Trophoblast cell (in vitro differentiated cells and primary cell): Measurements from ENCODE around the gene DTNBP1.

Experiments used
- DNase-seq, 2 donors: peaks; one replicate each; pipeline ENCODE4 v3.0.0-alpha.2; 2016
- H2AFZ ChIP-seq: 2 replicates; pipeline ENCODE4 v1.6.1; 2013; ENCODE audit warnings: low read length, moderate library complexity, mild to moderate bottlenecking; ENCODE audit not compliant: insufficient read depth, poor library complexity
- H2AK5ac ChIP-seq: 2 replicates; pipeline ENCODE4 v1.6.1; 2013; ENCODE audit warnings: mild to moderate bottlenecking, low read length
- H2BK120ac ChIP-seq: 2 replicates; pipeline ENCODE4 v1.6.1; 2013; ENCODE audit warnings: low read length, mild to moderate bottlenecking, moderate library complexity; ENCODE audit not compliant: insufficient read depth, poor library complexity
- H2BK12ac ChIP-seq: 2 replicates; pipeline ENCODE4 v1.6.1; 2013; ENCODE audit warnings: mild to moderate bottlenecking, low read length, moderate library complexity
- H2BK5ac ChIP-seq: 2 replicates; pipeline ENCODE4 v1.6.1; 2013; ENCODE audit warnings: low read length, low read depth, moderate library complexity, mild to moderate bottlenecking; ENCODE audit not compliant: poor library complexity
- H3K14ac ChIP-seq: 2 replicates; pipeline ENCODE4 v1.6.1; 2013; ENCODE audit warnings: mild to moderate bottlenecking, low read length
- H3K18ac ChIP-seq: 2 replicates; pipeline ENCODE4 v1.6.1; 2013; ENCODE audit warnings: mild to moderate bottlenecking, low read length
- H3K23ac ChIP-seq: 2 replicates; pipeline ENCODE4 v1.6.1; 2013; ENCODE audit warnings: low read length
- H3K27ac ChIP-seq: 2 replicates; pipeline ENCODE4 v1.5.1; 2013; ENCODE audit warnings: low read depth, mild to moderate bottlenecking, inconsistent platforms, low read length, moderate library complexity
- H3K27me3 ChIP-seq: 2 replicates; pipeline ENCODE4 v1.6.1; 2013; ENCODE audit warnings: inconsistent platforms, mild to moderate bottlenecking, low read length, moderate library complexity; ENCODE audit not compliant: insufficient read depth
- H3K36me3 ChIP-seq, 2 experiments: 1 replicate in 1 of 2; 2 replicates in 1 of 2; pipeline ENCODE4 v1.6.1; 2013; ENCODE audit warnings: low read length in 2 of 2, mild to moderate bottlenecking in 2 of 2, moderate library complexity in 1 of 2; ENCODE audit not compliant: insufficient read depth in 2 of 2, control insufficient read depth in 1 of 2
- H3K4ac ChIP-seq: 2 replicates; pipeline ENCODE4 v1.6.1; 2013; ENCODE audit warnings: low read depth, mild to moderate bottlenecking, low read length, moderate library complexity
- H3K4me1 ChIP-seq, 2 experiments: 1 replicate in 1 of 2; 2 replicates in 1 of 2; pipeline ENCODE4 v1.6.1; 2013; ENCODE audit warnings: low read length in 2 of 2, mild to moderate bottlenecking in 2 of 2, moderate library complexity in 1 of 2; ENCODE audit not compliant: insufficient read depth in 2 of 2, control insufficient read depth in 1 of 2
- H3K4me2 ChIP-seq: 2 replicates; pipeline ENCODE4 v1.6.1; 2013; ENCODE audit warnings: inconsistent platforms, mild to moderate bottlenecking, low read length, moderate library complexity
- H3K4me3 ChIP-seq: 2 replicates; pipeline ENCODE4 v1.5.1; 2013; ENCODE audit warnings: mild to moderate bottlenecking, low read depth, low read length, inconsistent platforms
- H3K79me1 ChIP-seq: one replicate; pipeline ENCODE4 v1.6.1; 2013; ENCODE audit warnings: low read length
- H3K79me2 ChIP-seq: 2 replicates; pipeline ENCODE4 v1.6.1; 2013; ENCODE audit warnings: low read length, mild to moderate bottlenecking; ENCODE audit not compliant: control insufficient read depth, insufficient read depth, poor library complexity
- H3K9ac ChIP-seq: 2 replicates; pipeline ENCODE4 v1.6.1; 2013; ENCODE audit warnings: mild to moderate bottlenecking, low read length
- H3K9me3 ChIP-seq: 2 replicates; pipeline ENCODE4 v1.6.1; 2013; ENCODE audit warnings: low read depth, mild to moderate bottlenecking, control low read depth, inconsistent platforms, low read length; ENCODE audit not compliant: insufficient read depth
- H4K12ac ChIP-seq: 2 replicates; pipeline ENCODE4 v1.6.1; 2013; ENCODE audit warnings: low read depth, mild to moderate bottlenecking, low read length, moderate library complexity
- H4K8ac ChIP-seq: 2 replicates; pipeline ENCODE4 v1.6.1; 2013; ENCODE audit warnings: low read depth, mild to moderate bottlenecking, low read length, moderate library complexity
- H4K91ac ChIP-seq: one replicate; pipeline ENCODE4 v1.6.1; 2013; ENCODE audit warnings: low read depth, mild to moderate bottlenecking, low read length, moderate library complexity
- WGBS: extraction: QIAGEN DNeasy Blood & Tissue Kit; methylation state at CpG from one replicate; pipeline ENCODE4 v1.1.7; 2013; ENCODE audit warnings: missing lambda C conversion rate; ENCODE audit not compliant: insufficient read length, insufficient coverage; ENCODE audit errors: extremely low coverage; 5-methylcytosine and 5-hydroxymethylcytosine counted together

DTNBP1 gene

DNA sequence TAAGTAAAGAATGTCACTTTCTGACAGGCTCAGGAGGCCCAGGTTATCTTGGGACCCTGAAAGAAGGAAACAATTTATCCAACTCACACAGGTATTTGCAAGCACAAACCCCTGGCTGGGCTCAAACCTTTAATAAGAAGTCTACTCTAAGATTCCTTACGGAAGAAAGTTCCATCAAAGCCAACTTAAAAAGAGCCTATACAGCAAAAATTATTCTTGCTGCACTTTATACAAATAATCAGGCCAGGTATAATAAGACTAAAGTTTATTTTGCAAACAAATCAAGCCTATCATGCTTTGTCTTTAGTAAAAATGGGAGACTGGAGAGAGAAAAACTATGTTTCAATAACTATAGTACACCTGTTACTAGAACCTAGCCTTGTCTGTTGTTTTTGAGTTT is 102.1 kb downstream of the DTNBP1 start:
- H3K27me3 ChIP-seq, result no peaks in the 10 kb centered on the region

GRCh38 chr6:15557174-15557573 is 105.7 kb downstream of the DTNBP1 start:
- no peak overlapping the region for H3K9ac ChIP-seq
- H3K79me2 ChIP-seq, result no peaks in the 10 kb centered on the region
- H2AK5ac ChIP-seq, result no peak overlapping the region
- H4K12ac ChIP-seq, result no peak overlapping the region
- H3K27ac ChIP-seq, result no peak overlapping the region
- H3K14ac ChIP-seq, result no peak overlapping the region
- peaks cover 11 to 18% of the 10 kb centered on the region in 2 experiments for H3K4me1 ChIP-seq
- H2BK12ac ChIP-seq, result no peak overlapping the region
- peaks cover 8% of the 10 kb centered on the region for H3K79me1 ChIP-seq
- no peak overlapping the region for H2BK5ac ChIP-seq
- H3K4me3 ChIP-seq, result no peak overlapping the region
- H4K8ac ChIP-seq, result no peak overlapping the region
- no peak overlapping the region for H4K91ac ChIP-seq
- H3K4me2 ChIP-seq, result no peak overlapping the region
- DNase-seq, result no peak
- H3K36me3 ChIP-seq, result no peaks in the 10 kb centered on the region
- no peaks in the 10 kb centered on the region for H3K9me3 ChIP-seq
- no peak overlapping the region for H3K4ac ChIP-seq
- H3K27me3 ChIP-seq, result no peaks in the 10 kb centered on the region
- no peak overlapping the region for H2AFZ ChIP-seq
- no peak overlapping the region for H3K18ac ChIP-seq
- H2BK120ac ChIP-seq, result no peak overlapping the region
- H3K23ac ChIP-seq, result no peak overlapping the region

More for the DNA sequence above, 102.1 kb downstream of the DTNBP1 start:
- WGBS, result no CpG with 5 or more reads among the region's 1 CpG
- Histone ChIP-seq H3K9ac (no peak overlapping the region), H3K79me2 (no peaks in the 10 kb centered on the region), H3K14ac (no peak overlapping the region), H2BK12ac (no peak overlapping the region), H2BK120ac (no peak overlapping the region), H3K9me3 (no peaks in the 10 kb centered on the region), H4K8ac (no peak overlapping the region), H2AFZ (no peak overlapping the region), H3K4ac (no peak overlapping the region), H2BK5ac (no peak overlapping the region), H3K36me3 (peaks cover 0 to 1% of the 10 kb centered on the region in 2 experiments), H4K91ac (no peak overlapping the region), H3K4me3 (no peak overlapping the region), H3K4me2 (no peak overlapping the region), H3K23ac (no peak overlapping the region), H4K12ac (no peak overlapping the region), H3K79me1 (peaks cover 2% of the 10 kb centered on the region), H3K4me1 (peaks cover 7% of the 10 kb centered on the region in 2 experiments), H3K18ac (no peak overlapping the region), H2AK5ac (no peak overlapping the region), H3K27ac (no peak overlapping the region)
- DNase-seq, result no peak

DNA sequence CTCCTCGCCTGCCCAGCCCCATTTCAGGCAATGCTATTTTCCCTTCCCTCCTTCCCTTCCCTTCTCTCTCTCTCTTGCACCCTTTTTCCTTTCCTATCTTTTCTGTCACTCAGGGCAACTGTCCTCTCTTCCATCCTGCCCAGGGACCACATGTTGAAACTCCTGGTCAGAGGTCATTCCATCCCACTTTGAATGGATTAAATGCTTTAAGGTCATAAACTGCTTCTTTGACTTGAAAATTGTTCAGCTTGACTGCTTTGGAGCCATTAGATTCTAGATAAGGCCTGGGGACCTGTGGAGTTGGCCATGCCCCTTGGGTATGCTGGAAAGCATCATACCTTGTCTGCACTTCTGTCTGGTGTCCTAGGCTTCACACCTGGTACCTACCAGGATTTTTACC is 106.1 kb downstream of the DTNBP1 start:
- Histone ChIP-seq H3K79me1 (peaks cover 8% of the 10 kb centered on the region), H3K27me3 (no peaks in the 10 kb centered on the region), H4K91ac (no peak overlapping the region), H3K36me3 (no peaks in the 10 kb centered on the region), H3K23ac (no peak overlapping the region), H2BK12ac (no peak overlapping the region), H3K4ac (no peak overlapping the region), H4K12ac (no peak overlapping the region), H3K9ac (no peak overlapping the region), H2AFZ (no peak overlapping the region), H3K27ac (peak overlapping the region; percentile 10), H3K4me3 (no peak overlapping the region), H3K18ac (no peak overlapping the region), H2BK120ac (no peak overlapping the region), H3K4me2 (no peak overlapping the region), H3K14ac (no peak overlapping the region), H3K4me1 (peaks cover 11 to 18% of the 10 kb centered on the region in 2 experiments), H2BK5ac (peak overlapping the region; percentile 0), H4K8ac (no peak overlapping the region), H2AK5ac (no peak overlapping the region), H3K79me2 (no peaks in the 10 kb centered on the region), H3K9me3 (no peaks in the 10 kb centered on the region)
- DNase-seq, result no peak
- no CpG with 5 or more reads among the region's 1 CpG for WGBS

- Histone ChIP-seq H2BK120ac (peak overlapping the region; percentile 71), H3K4ac (no peak overlapping the region), H3K18ac (peak overlapping the region; percentile 72), H3K9ac (no peak overlapping the region), H4K12ac (no peak overlapping the region), H2AFZ (no peak overlapping the region), H3K14ac (peak overlapping the region; percentile 31), H3K9me3 (no peaks in the 10 kb centered on the region), H3K27me3 (no peaks in the 10 kb centered on the region), H4K8ac (no peak overlapping the region), H4K91ac (peak overlapping the region; percentile 54), H3K23ac (no peak overlapping the region), H2BK5ac (peak overlapping the region; percentile 61), H2BK12ac (peak overlapping the region; percentile 85), H3K4me2 (no peak overlapping the region), H3K4me3 (no peak overlapping the region), H3K36me3 (no peaks in the 10 kb centered on the region), H3K27ac (no peak overlapping the region), H3K4me1 (peaks cover 15 to 24% of the 10 kb centered on the region in 2 experiments), H2AK5ac (peak overlapping the region; percentile 90), H3K79me2 (no peaks in the 10 kb centered on the region), H3K79me1 (peaks cover 11% of the 10 kb centered on the region)
- no CpG with 5 or more reads among the region's 5 CpGs for WGBS
- peak in 1 of 2 donors; percentile 66 for DNase-seq
Observed at GRCh38 chr6:15555101-15556038, 107.5 kb downstream of the DTNBP1 start.
